Measurements from ENCODE around the gene MRRF.

MRRF gene

DNA sequence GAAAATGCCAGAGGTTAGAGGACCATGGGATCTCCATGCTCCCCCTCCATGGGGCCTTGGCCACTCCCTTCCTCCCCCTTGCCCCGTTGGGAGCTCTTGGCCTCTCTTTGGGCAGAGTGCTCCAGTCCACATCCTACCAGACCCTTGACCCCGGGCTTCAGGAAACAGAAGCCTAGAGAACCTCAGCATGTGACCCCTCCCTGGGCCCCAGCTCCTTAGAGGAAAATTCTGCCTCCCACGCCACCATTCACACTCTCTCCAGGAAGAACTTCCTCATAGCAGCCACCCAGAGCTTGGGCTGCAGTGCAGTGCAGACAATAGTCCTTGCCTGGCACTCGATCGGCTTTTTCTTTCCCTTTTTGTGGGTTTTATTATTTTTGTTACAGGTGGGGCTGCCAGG is 41.9 kb upstream of the MRRF start:
- Histone ChIP-seq H3K36me3 (no peaks in the 10 kb centered on the region), H3K9me3 (ENCODE audit: severe bottlenecking) (peaks cover 16% of the 10 kb centered on the region), H3K4me3 (ENCODE audit: low read depth, low read length) (no peak overlapping the region), H3K27ac (no peak overlapping the region), H3K27me3 (ENCODE audit: insufficient read depth, low read depth, severe bottlenecking) (peaks cover 100% of the 10 kb centered on the region)
- DNase-seq, result no peak
- TF ChIP-seq, protein P1, sequence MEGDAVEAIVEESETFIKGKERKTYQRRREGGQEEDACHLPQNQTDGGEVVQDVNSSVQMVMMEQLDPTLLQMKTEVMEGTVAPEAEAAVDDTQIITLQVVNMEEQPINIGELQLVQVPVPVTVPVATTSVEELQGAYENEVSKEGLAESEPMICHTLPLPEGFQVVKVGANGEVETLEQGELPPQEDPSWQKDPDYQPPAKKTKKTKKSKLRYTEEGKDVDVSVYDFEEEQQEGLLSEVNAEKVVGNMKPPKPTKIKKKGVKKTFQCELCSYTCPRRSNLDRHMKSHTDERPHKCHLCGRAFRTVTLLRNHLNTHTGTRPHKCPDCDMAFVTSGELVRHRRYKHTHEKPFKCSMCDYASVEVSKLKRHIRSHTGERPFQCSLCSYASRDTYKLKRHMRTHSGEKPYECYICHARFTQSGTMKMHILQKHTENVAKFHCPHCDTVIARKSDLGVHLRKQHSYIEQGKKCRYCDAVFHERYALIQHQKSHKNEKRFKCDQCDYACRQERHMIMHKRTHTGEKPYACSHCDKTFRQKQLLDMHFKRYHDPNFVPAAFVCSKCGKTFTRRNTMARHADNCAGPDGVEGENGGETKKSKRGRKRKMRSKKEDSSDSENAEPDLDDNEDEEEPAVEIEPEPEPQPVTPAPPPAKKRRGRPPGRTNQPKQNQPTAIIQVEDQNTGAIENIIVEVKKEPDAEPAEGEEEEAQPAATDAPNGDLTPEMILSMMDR (IDR thresholded peaks at IDR 0.05; ENCODE audit: low read depth, low read length), result no peak

DNA sequence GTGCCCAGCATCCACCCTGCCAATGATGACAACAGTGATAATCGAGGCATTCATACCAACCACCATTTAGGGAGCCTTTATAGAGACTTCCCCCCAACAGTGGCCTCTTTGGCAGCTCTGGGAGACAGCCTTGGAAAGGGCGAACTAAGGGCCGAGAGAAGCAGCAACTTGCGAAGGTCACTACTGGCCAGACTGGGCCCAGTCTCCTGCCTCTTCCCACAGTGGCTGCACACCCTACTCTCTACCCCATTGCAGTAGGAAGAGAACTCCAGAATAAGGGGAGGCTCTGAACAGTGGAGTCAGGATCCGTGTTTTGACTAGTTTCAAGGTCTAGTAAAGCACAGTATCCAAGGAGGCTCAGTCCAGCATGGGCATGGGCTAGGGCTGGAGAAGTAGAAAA is 41.2 kb upstream of the MRRF start:
- TF ChIP-seq, protein P1 (IDR thresholded peaks at IDR 0.05; ENCODE audit: low read depth, low read length), result no peak
- Histone ChIP-seq H3K27ac (no peak overlapping the region), H3K36me3 (no peaks in the 10 kb centered on the region), H3K9me3 (ENCODE audit: severe bottlenecking) (peaks cover 16% of the 10 kb centered on the region), H3K27me3 (ENCODE audit: insufficient read depth, low read depth, severe bottlenecking) (peaks cover 98% of the 10 kb centered on the region), H3K4me3 (ENCODE audit: low read depth, low read length) (no peak overlapping the region)
- DNase-seq, result no peak

DNA sequence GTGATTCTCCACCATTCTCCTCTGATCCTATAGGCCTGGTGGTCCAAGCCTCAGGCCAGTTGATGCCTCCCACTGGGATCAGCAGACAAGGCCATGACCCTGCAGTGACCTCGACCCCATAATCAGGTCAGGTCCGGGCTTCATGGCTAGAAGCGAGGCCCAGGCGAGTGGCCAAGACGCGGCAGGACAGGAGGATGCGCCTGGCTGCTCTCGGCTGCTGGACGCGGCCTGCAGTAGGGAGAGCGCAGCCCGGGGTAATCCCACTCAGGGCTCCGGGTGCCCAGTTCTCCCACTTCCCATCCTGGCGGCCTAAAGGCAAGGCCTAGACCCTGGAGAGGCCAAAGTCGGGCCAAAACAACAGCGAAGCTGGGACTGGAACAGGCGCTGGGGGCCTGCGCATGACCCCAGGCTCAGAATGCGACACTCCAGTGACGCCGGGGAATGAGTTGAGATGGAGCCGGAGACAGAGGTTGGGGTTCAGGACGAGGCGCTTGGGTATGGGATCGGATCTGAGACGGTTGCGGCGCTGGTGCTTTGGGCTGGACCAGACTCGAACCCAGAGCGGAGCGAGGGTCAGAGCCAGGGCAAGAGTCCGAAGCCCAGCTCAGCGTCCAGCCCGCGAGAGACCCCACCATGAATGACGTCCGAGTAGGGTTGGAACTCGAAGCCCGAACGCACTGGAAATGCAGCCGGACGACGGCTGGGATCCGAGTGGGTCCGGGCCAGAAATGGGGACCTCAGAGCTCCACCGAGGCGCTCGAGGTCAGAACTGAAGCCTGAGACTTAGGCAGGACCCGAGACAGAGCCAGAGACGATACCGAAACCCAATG is 39.2 kb upstream of the MRRF start:
- no peak for DNase-seq
- TF ChIP-seq, protein P1 (IDR thresholded peaks at IDR 0.05; ENCODE audit: low read depth, low read length), result no peak
- Histone ChIP-seq H3K27ac (no peak overlapping the region), H3K27me3 (ENCODE audit: insufficient read depth, low read depth, severe bottlenecking) (peaks cover 98% of the 10 kb centered on the region), H3K9me3 (ENCODE audit: severe bottlenecking) (peaks cover 16% of the 10 kb centered on the region), H3K36me3 (no peaks in the 10 kb centered on the region), H3K4me3 (ENCODE audit: low read depth, low read length) (no peak overlapping the region)

DNA sequence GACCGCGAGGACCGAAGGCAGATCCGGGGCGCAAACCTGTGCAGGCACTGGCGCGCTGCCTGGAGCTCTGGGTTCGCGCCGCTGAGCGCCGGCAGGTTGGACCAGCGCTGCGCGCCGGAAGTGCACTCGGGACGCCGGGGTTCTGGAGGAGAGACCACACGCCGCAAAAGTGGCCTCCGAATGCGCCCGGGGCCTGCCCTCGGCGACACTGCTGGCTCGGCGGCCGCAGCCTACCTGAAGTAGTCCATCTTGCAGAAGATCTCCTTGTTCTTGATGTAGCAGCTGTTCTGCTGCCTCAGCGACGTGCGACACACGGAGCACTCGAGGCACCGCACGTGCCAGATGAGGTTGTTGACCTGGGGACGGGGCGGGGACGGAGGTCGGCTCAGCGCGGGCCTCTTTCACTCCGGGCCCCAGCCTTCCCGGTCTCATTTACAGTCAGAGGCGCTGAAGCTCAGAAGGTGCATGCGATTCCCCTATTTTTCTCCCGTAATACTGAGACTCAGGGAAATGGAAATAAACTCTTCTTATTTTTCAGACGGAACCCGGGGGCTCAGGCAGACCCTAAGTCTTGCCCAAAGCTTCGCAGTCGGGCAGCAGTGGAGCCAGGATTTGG is 38.4 kb upstream of the MRRF start:
- DNase-seq, result no peak
- Histone ChIP-seq H3K27me3 (ENCODE audit: insufficient read depth, low read depth, severe bottlenecking) (peaks cover 98% of the 10 kb centered on the region), H3K4me3 (ENCODE audit: low read depth, low read length) (no peak overlapping the region), H3K36me3 (no peaks in the 10 kb centered on the region), H3K9me3 (ENCODE audit: severe bottlenecking) (peaks cover 16% of the 10 kb centered on the region), H3K27ac (no peak overlapping the region)
- TF ChIP-seq, protein P1 (IDR thresholded peaks at IDR 0.05; ENCODE audit: low read depth, low read length), result no peak

DNA sequence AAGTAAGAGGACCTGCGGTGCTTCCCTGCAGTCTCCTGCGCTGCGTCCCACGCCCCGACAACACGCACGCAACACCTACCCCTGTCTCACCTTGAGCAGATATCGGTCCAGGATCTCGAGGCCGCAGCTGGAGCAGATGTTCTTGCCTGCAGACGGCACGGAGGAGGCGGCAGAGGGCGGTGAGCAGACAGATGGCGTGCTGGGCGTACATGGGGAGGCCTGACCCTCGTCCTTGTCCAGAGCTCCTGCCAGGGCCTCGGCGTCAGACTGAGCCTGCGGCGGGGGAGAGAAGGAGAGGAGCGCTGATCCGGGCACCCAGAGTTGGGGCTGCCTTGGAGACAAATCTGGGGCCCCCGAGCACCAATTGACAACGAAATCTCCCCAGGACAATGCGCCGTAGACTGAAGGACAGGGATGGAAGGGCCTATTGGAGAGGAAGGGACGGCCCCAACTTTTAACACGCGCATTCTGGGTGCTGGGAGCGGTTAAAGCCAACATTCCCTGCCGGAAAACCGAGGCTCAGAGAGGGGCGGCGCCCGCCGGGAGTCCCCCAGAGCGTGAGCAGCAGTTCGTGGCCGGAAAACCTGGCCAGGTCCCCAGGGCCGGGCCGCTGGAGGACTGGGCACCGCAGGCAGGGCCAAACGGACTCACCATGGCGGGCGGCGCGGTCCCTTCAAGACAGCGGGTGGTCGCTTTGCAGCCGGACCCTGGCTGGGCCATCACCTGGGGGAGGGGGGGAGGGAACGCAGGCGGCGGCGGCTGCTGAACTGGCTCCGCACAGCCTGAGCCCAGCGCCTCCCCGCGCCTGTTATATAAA is 37.7 kb upstream of the MRRF start:
- peak; percentile 36 for DNase-seq
- Histone ChIP-seq H3K4me3 (ENCODE audit: low read depth, low read length) (peak overlapping the region; percentile 34), H3K27me3 (ENCODE audit: insufficient read depth, low read depth, severe bottlenecking) (peaks cover 98% of the 10 kb centered on the region), H3K36me3 (no peaks in the 10 kb centered on the region), H3K27ac (no peak overlapping the region), H3K9me3 (ENCODE audit: severe bottlenecking) (peaks cover 16% of the 10 kb centered on the region)
- TF ChIP-seq, protein P1 (IDR thresholded peaks at IDR 0.05; ENCODE audit: low read depth, low read length), result peak; percentile 27; the same call in 1 of the 2 replicates

All from WERI-Rb-1 (cell line).